ENCODE measurements around the gene AHR. TPM values are rescaled to one million over a fixed set of nuclear protein-coding genes. Genes with fewer than 3 reads are reported as not detected.

AHR gene
- total RNA-seq, 1 donor from 2014 or later: 41.0 TPM

- Mint-ChIP-seq H3K27ac (peak overlapping the region; percentile 51), H3K9me3 (no peaks in the 10 kb centered on the region), H3K4me1 (ENCODE audit: unreplicated experiment) (peaks cover 6% of the 10 kb centered on the region), H3K27me3 (no peaks in the 10 kb centered on the region), H3K36me3 (no peaks in the 10 kb centered on the region), H3K4me3 (peak overlapping the region; percentile 70)
- no peak for DNase-seq (ENCODE audit: extremely low spot score, unreplicated experiment)
- no peak for TF ChIP-seq CTCF (conservative IDR thresholded peaks at IDR 0.05)
Observed at GRCh38 chr7:17305387-17306171, 7.1 kb downstream of the AHR start.

GRCh38 chr7:17307000-17307399 lies 8.5 kb downstream of the AHR start:
- peaks cover 6% of the 10 kb centered on the region for H3K4me1 Mint-ChIP-seq (ENCODE audit: unreplicated experiment)
- no peaks in the 10 kb centered on the region for H3K36me3 Mint-ChIP-seq
- H3K27me3 Mint-ChIP-seq: no peaks in the 10 kb centered on the region

GRCh38 chr7:17307558-17307957 lies 9.1 kb downstream of the AHR start:
- Mint-ChIP-seq H3K27ac (no peak overlapping the region), H3K9me3 (no peaks in the 10 kb centered on the region), H3K4me3 (no peak overlapping the region), H3K4me1 (ENCODE audit: unreplicated experiment) (peaks cover 6% of the 10 kb centered on the region), H3K27me3 (no peaks in the 10 kb centered on the region), H3K36me3 (no peaks in the 10 kb centered on the region)
- TF ChIP-seq CTCF (conservative IDR thresholded peaks at IDR 0.05): no peak
- no peak for DNase-seq (ENCODE audit: extremely low spot score, unreplicated experiment)

More at GRCh38 chr7:17307000-17307399, 8.5 kb downstream of the AHR start:
- no peak for DNase-seq (ENCODE audit: extremely low spot score, unreplicated experiment)
- H3K27ac Mint-ChIP-seq: no peak overlapping the region
- no peak for TF ChIP-seq CTCF (conservative IDR thresholded peaks at IDR 0.05)
- no peaks in the 10 kb centered on the region for H3K9me3 Mint-ChIP-seq
- no peak overlapping the region for H3K4me3 Mint-ChIP-seq

- H3K27ac Mint-ChIP-seq: no peak overlapping the region
- H3K4me3 Mint-ChIP-seq: no peak overlapping the region
- no peak for DNase-seq (ENCODE audit: extremely low spot score, unreplicated experiment)
- H3K27me3 Mint-ChIP-seq: no peaks in the 10 kb centered on the region
- H3K36me3 Mint-ChIP-seq: peaks cover 2% of the 10 kb centered on the region
- TF ChIP-seq CTCF (conservative IDR thresholded peaks at IDR 0.05): no peak
- H3K4me1 Mint-ChIP-seq (ENCODE audit: unreplicated experiment): peaks cover 6% of the 10 kb centered on the region
- no peaks in the 10 kb centered on the region for H3K9me3 Mint-ChIP-seq
Observed at GRCh38 chr7:17307969-17308648, 9.7 kb downstream of the AHR start.

GRCh38 chr7:17311194-17311593 lies 12.7 kb downstream of the AHR start:
- Mint-ChIP-seq H3K4me1 (ENCODE audit: unreplicated experiment) (no peaks in the 10 kb centered on the region), H3K36me3 (peaks cover 4% of the 10 kb centered on the region), H3K27me3 (no peaks in the 10 kb centered on the region), H3K9me3 (no peaks in the 10 kb centered on the region), H3K27ac (no peak overlapping the region), H3K4me3 (no peak overlapping the region)
- DNase-seq (ENCODE audit: extremely low spot score, unreplicated experiment): no peak
- no peak for TF ChIP-seq CTCF (conservative IDR thresholded peaks at IDR 0.05)

Data from type B pancreatic cell (in vitro differentiated cells).